ENCODE data around the gene GFER. TPM values are rescaled to one million over a fixed set of nuclear protein-coding genes. Genes with fewer than 3 reads are reported as not detected.

GFER gene
- total and polyA plus RNA-seq, 2 experiments from 2014 or later: 16.4 to 31.0 TPM

DNA sequence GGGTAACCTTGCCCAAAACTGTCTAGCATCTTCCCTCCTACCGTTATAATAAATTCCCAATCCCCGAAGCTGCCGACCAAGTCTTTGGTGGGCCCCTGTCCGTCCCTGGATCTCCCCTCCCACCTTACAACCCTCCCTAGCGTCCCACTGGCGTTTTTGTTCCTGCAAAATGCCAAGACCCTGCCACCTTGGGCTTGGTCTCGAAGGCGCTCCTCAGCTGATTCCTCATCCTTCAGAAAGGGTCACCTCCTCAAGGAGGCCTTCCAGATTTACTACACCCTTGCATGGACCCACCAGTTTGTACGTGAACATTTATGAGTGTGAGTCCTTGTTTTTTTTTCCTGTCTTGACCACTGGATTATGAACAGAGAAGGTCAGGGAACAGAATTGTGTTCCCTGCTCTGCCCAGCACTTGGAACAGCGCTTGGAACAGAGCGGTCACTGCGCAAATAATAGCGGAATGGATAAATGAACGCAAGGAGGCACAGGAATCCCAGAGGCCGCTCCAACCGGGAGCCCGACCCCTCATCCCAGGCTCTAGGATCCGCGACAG lies 926 bp upstream of the GFER start:
- H3K27ac ChIP-seq: no peak overlapping the region
- WGBS, 2 experiments (ENCODE audit: low coverage in 1 of 2, low lambda C conversion rate in 2 of 2, missing lambda C conversion rate in 2 of 2): 18 to 20% methylated on average over 19 of the region's 19 CpGs
- H3K79me2 ChIP-seq (ENCODE audit: insufficient read depth): peaks cover 9% of the 10 kb centered on the region; the same call in 1 of the 2 replicates
- no peak for TF ChIP-seq EZH2phosphoT487 (IDR thresholded peaks at IDR 0.05; ENCODE audit: insufficient read depth, low read depth)
- peak overlapping the region; percentile 91 for H3K4me2 ChIP-seq (ENCODE audit: unreplicated experiment)
- no peaks in the 10 kb centered on the region for H3K36me3 ChIP-seq (ENCODE audit: low read depth)
- no peaks in the 10 kb centered on the region for H3K4me1 ChIP-seq (ENCODE audit: insufficient read depth)
- peak overlapping the region; percentile 82; the same call in 1 of the 2 replicates for H3K9ac ChIP-seq
- DNase-seq: no peak
- peak overlapping the region; percentile 86 for H3K4me3 ChIP-seq
- H3K9me3 ChIP-seq (ENCODE audit: low read depth): no peaks in the 10 kb centered on the region
- no peaks in the 10 kb centered on the region for H4K20me1 ChIP-seq (ENCODE audit: insufficient read depth)
- in situ Hi-C loops (cut with MboI): no loop called here
- no peaks in the 10 kb centered on the region for H3K9me2 ChIP-seq (ENCODE audit: insufficient read depth)
- peak overlapping the region; percentile 63; the same call in 1 of the 2 replicates for H2AFZ ChIP-seq
- peaks cover 9% of the 10 kb centered on the region for H3F3A ChIP-seq (ENCODE audit: insufficient read depth)
- H3K27me3 ChIP-seq (replicated peaks; ENCODE audit: insufficient read depth): peaks cover 21% of the 10 kb centered on the region

DNA sequence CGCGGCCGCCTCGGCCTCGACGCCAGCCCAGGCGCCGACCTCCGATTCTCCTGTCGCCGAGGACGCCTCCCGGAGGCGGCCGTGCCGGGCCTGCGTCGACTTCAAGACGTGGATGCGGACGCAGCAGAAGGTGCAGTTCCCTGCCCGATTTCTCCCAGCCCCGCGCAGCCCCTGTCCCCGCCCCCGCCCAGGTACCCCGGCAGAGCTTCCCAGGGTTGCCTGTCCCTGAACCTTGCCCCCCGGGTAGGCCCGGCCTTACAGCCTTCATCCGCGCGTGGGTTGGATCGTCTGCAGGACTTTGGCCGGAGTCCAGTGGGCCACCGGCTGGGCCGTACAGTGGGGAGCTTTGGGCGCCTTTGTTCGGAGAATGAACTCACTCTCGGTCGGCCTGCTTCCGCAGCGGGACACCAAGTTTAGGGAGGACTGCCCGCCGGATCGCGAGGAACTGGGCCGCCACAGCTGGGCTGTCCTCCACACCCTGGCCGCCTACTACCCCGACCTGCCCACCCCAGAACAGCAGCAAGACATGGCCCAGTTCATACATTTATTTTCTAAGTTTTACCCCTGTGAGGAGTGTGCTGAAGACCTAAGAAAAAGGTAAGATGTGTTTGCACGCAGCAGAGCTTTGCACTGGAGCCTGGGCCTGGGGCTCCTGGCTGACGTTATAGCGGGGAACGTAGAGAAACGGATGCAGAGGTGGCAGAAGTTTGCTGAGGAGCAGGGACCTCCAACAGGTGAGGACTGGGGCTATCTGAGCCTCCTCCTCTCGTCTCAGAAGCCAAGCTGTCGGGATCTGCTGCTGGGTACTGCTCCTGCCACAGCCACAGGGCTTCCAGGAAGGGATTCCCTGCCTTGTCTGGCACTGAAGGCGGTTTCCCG lies 593 bp downstream of the GFER start:
- Histone ChIP-seq H3K36me3 (ENCODE audit: low read depth) (no peaks in the 10 kb centered on the region), H3K9me3 (ENCODE audit: low read depth) (no peaks in the 10 kb centered on the region), H3K79me2 (ENCODE audit: insufficient read depth) (peaks cover 9% of the 10 kb centered on the region; the same call in 1 of the 2 replicates), H3K27me3 (replicated peaks; ENCODE audit: insufficient read depth) (peaks cover 30% of the 10 kb centered on the region), H3K4me3 (peak overlapping the region; percentile 86), H3K9me2 (ENCODE audit: insufficient read depth) (no peaks in the 10 kb centered on the region), H4K20me1 (ENCODE audit: insufficient read depth) (no peaks in the 10 kb centered on the region), H3F3A (ENCODE audit: insufficient read depth) (peaks cover 9% of the 10 kb centered on the region), H3K4me1 (ENCODE audit: insufficient read depth) (no peaks in the 10 kb centered on the region), H3K9ac (peak overlapping the region; percentile 82), H2AFZ (peak overlapping the region; percentile 63), H3K27ac (no peak overlapping the region), H3K4me2 (ENCODE audit: unreplicated experiment) (peak overlapping the region; percentile 91)
- in situ Hi-C loops (cut with MboI): no loop called here
- WGBS, 2 experiments (ENCODE audit: low coverage in 1 of 2, low lambda C conversion rate in 2 of 2, missing lambda C conversion rate in 2 of 2): 15% methylated on average over 37 to 38 of the region's 58 CpGs
- no peak for TF ChIP-seq EZH2phosphoT487 (IDR thresholded peaks at IDR 0.05; ENCODE audit: insufficient read depth, low read depth)
- TF ChIP-seq EZH2 (IDR thresholded peaks at IDR 0.05; ENCODE audit: insufficient read depth, poor library complexity, severe bottlenecking): no peak
- peak; percentile 68 for DNase-seq

DNA sequence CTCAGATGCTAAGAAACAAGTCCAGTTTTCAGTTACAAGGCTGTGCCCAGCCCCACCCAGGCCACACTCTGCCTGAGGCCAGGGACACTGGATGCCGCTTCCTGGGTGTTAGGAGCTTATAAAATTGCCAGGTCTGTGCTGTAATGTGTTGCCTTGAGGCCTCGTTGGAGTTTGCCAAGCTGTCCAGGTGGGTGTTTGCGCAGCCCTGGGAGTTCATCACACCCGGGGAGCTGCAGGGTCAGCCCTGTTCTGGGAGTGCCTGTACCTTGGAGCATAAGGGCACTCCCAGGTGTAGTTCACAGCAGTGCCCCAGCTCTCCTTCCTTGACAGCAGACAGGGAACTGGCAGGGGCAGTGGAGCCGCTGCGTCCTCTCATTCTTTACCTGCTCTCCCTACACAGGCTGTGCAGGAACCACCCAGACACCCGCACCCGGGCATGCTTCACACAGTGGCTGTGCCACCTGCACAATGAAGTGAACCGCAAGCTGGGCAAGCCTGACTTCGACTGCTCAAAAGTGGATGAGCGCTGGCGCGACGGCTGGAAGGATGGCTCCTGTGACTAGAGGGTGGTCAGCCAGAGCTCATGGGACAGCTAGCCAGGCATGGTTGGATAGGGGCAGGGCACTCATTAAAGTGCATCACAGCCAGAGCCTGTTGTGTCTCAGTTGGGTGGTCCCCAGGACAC lies 1.6 kb downstream of the GFER start:
- WGBS, 2 experiments (ENCODE audit: low coverage in 1 of 2, low lambda C conversion rate in 2 of 2, missing lambda C conversion rate in 2 of 2): 92 to 94% methylated on average over 14 of the region's 14 CpGs
- H3K4me2 ChIP-seq (ENCODE audit: unreplicated experiment): peak overlapping the region; percentile 91
- in situ Hi-C loops (cut with MboI): no loop called here

DNA sequence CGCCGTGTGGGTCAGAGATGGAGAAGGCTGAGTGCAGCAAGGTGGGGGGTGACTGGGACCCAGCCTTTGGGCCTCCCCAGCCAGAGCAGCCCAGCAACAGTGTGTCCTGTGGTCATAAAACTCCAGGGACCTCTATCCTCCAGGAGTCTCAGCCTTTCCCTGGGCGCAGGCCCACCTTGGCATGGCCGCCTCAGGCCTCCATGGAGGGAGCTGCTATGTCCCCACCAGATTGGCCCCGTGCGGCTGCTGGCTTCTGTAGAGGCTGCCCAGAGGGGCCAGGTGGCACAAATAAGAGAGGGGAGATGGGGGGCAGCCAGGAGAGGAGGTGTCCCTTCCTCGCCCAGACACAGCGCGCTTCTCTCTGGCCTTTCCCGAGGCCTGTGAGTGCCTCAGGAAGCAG lies 3.2 kb downstream of the GFER start:
- in situ Hi-C loops (cut with MboI): no loop called here
- Histone ChIP-seq H3K27ac (no peak overlapping the region), H3K4me2 (ENCODE audit: unreplicated experiment) (no peak overlapping the region), H3K9me3 (ENCODE audit: low read depth) (no peaks in the 10 kb centered on the region), H3K36me3 (ENCODE audit: low read depth) (no peaks in the 10 kb centered on the region), H3K9me2 (ENCODE audit: insufficient read depth) (no peaks in the 10 kb centered on the region), H3K9ac (no peak overlapping the region), H3K4me3 (no peak overlapping the region), H2AFZ (no peak overlapping the region), H3K4me1 (ENCODE audit: insufficient read depth) (no peaks in the 10 kb centered on the region), H3K79me2 (ENCODE audit: insufficient read depth) (peaks cover 9% of the 10 kb centered on the region; the same call in 1 of the 2 replicates), H3F3A (ENCODE audit: insufficient read depth) (peaks cover 9% of the 10 kb centered on the region), H4K20me1 (ENCODE audit: insufficient read depth) (no peaks in the 10 kb centered on the region), H3K27me3 (replicated peaks; ENCODE audit: insufficient read depth) (peaks cover 21% of the 10 kb centered on the region; the same call in 1 of the 2 replicates)
- no peak for DNase-seq
- no peak for TF ChIP-seq EZH2 (IDR thresholded peaks at IDR 0.05; ENCODE audit: insufficient read depth, poor library complexity, severe bottlenecking)
- TF ChIP-seq EZH2phosphoT487 (IDR thresholded peaks at IDR 0.05; ENCODE audit: insufficient read depth, low read depth): no peak
- WGBS, 2 experiments (ENCODE audit: low coverage in 1 of 2, low lambda C conversion rate in 2 of 2, missing lambda C conversion rate in 2 of 2): 95 to 98% methylated on average over 9 to 10 of the region's 10 CpGs

More for the DNA sequence above, 1.6 kb downstream of the GFER start:
- Histone ChIP-seq H4K20me1 (ENCODE audit: insufficient read depth) (no peaks in the 10 kb centered on the region), H3K4me3 (no peak overlapping the region; the same call in 1 of the 2 replicates), H2AFZ (no peak overlapping the region), H3K27me3 (replicated peaks; ENCODE audit: insufficient read depth) (peaks cover 24% of the 10 kb centered on the region), H3K36me3 (ENCODE audit: low read depth) (no peaks in the 10 kb centered on the region), H3K9me2 (ENCODE audit: insufficient read depth) (no peaks in the 10 kb centered on the region), H3K27ac (no peak overlapping the region), H3K4me1 (ENCODE audit: insufficient read depth) (no peaks in the 10 kb centered on the region), H3K9me3 (ENCODE audit: low read depth) (no peaks in the 10 kb centered on the region), H3K9ac (peak overlapping the region; percentile 82; the same call in 1 of the 2 replicates), H3F3A (ENCODE audit: insufficient read depth) (peaks cover 9% of the 10 kb centered on the region), H3K79me2 (ENCODE audit: insufficient read depth) (peaks cover 9% of the 10 kb centered on the region; the same call in 1 of the 2 replicates)
- DNase-seq: no peak
- TF ChIP-seq EZH2 (IDR thresholded peaks at IDR 0.05; ENCODE audit: insufficient read depth, poor library complexity, severe bottlenecking) (no peak), EZH2phosphoT487 (IDR thresholded peaks at IDR 0.05; ENCODE audit: insufficient read depth, low read depth) (no peak)
